ENCODE measurements around the gene NACC1.

- TF ChIP-seq ZNF791 (tag by site-specific recombination; IDR thresholded peaks at IDR 0.05): no peak
- no peak for TF ChIP-seq PBX3 (CRISPR knock-in tag; IDR thresholded peaks at IDR 0.05)
- no peak for TF ChIP-seq ZEB2 (tag by site-specific recombination; IDR thresholded peaks at IDR 0.05)
- TF ChIP-seq CTCF (tag by site-specific recombination; IDR thresholded peaks at IDR 0.05): no peak
- TF ChIP-seq ZNF350 (tag by site-specific recombination; IDR thresholded peaks at IDR 0.05): no peak
- no peak for TF ChIP-seq PRDM10 (tag by site-specific recombination; IDR thresholded peaks at IDR 0.05)
- TF ChIP-seq ZNF571 (tag by site-specific recombination; IDR thresholded peaks at IDR 0.05): no peak
- TF ChIP-seq ZNF394 (tag by site-specific recombination; IDR thresholded peaks at IDR 0.05; ENCODE audit: borderline replicate concordance): no peak
- TF ChIP-seq ZNF658 (tag by site-specific recombination; IDR thresholded peaks at IDR 0.05): no peak
- TF ChIP-seq ZNF10 (tag by site-specific recombination; IDR thresholded peaks at IDR 0.05): no peak
- TF ChIP-seq ZNF175 (tag by site-specific recombination; IDR thresholded peaks at IDR 0.05): no peak
- no peak for TF ChIP-seq ZNF24 (tag by site-specific recombination; IDR thresholded peaks at IDR 0.05)
- no peak for TF ChIP-seq ZNF560 (tag by site-specific recombination; IDR thresholded peaks at IDR 0.05; ENCODE audit: borderline replicate concordance)
These were observed 2.8 kb downstream of the NACC1 start for GRCh38 chr19:13120817-13121216.
